Esophagus squamous epithelium (tissue), 5 donors: ENCODE measurements around the gene RCAN2. TPM values are rescaled to one million over a fixed set of nuclear protein-coding genes. Genes with fewer than 3 reads are reported as not detected.

Source experiments
- DNase-seq: peaks from one replicate; lab custom pipeline; 2025; lab: John Stamatoyannopoulos, UW
- H3K27ac ChIP-seq, 4 donors: fragments of 200-600 bp; sonication (generic); one replicate each; pipeline ENCODE4 v1.5.1; 2016 to 2019; ENCODE audit warnings: mild to moderate bottlenecking in 1 of 4
- H3K27me3 ChIP-seq, 4 donors: fragments of 200-600 bp; sonication (generic); 1 replicate in 3 of 4; 2 replicates in 1 of 4; pipeline versions ENCODE4 v1.5.1 to v1.6.0; 2017 to 2021; ENCODE audit warnings: antibody characterized with exemption in 1 of 4
- H3K36me3 ChIP-seq, 3 donors: fragments of 200-600 bp; sonication (generic); one replicate each; pipeline ENCODE4 v1.5.1; 2016 to 2019
- H3K4me1 ChIP-seq, 3 donors: fragments of 200-600 bp; sonication (generic); one replicate each; pipeline ENCODE4 v1.5.1; 2017 to 2019
- H3K4me3 ChIP-seq, 4 donors: fragments of 200-600 bp; sonication (generic); 1 replicate in 3 of 4; 2 replicates in 1 of 4; pipeline ENCODE4 v1.5.1; 2016 to 2019; ENCODE audit warnings: mild to moderate bottlenecking in 2 of 4, moderate library complexity in 1 of 4
- H3K9me3 ChIP-seq, 3 donors: fragments of 200-600 bp; sonication (generic); one replicate each; pipeline ENCODE4 v1.5.1; 2016 to 2019
- CTCF ChIP-seq, 6 experiments: fragments of 450-650 bp in 4 of 6; fragments of 200-600 bp in 2 of 6; sonication (generic) in 2 of 6; IDR thresholded peaks; one replicate each; pipeline ENCODE4 v1.5.1; 2016 to 2019; ENCODE audit warnings: antibody characterized with exemption in 6 of 6, mild to moderate bottlenecking in 4 of 6, moderate library complexity in 4 of 6
- POLR2A ChIP-seq, 4 donors: fragments of 450-650 bp; IDR thresholded peaks; one replicate each; pipeline ENCODE4 v1.6.1; 2017; ENCODE audit warnings: antibody characterized with exemption in 4 of 4, mild to moderate bottlenecking in 4 of 4, moderate library complexity in 3 of 4
- WGBS, 2 donors: methylation state at CpG; one replicate each; pipeline ENCODE4 v1.1.5; 2018; 5-methylcytosine and 5-hydroxymethylcytosine counted together
- intact Hi-C: fragments of 100-400 bp; cut with DNase I; formaldehyde crosslinking; loops from one replicate; pipeline ENCODE4 v1.15.0; 2022
- total RNA-seq, 4 donors: library from RNA; depleted of rRNA; stranded (reverse); fragments of >200 nt; gene quantifications; one replicate each; pipeline ENCODE4 v1.1.0, GENCODE V29; 2016
- donor health status: DM: yes; HTN: yes; CAD: no.

The RCAN2 gene
- total RNA-seq, 4 donors from 2014 or later: 1.4 to 12.4 (median 4.0) TPM

GRCh38 chr6:46306431-46306830 lies 184.8 kb downstream of the RCAN2 start:
- WGBS, 2 donors: 65 to 69% methylated on average over 2 of the region's 2 CpGs
- no peak for TF ChIP-seq POLR2A (IDR thresholded peaks at IDR 0.05)
- no peak for TF ChIP-seq CTCF (IDR thresholded peaks at IDR 0.05)
- no peak for DNase-seq
- Histone ChIP-seq H3K27me3 (no peaks in the 10 kb centered on the region), H3K9me3 (no peaks in the 10 kb centered on the region), H3K4me3 (no peak overlapping the region), H3K4me1 (no peaks in the 10 kb centered on the region), H3K36me3 (no peaks in the 10 kb centered on the region), H3K27ac (no peak overlapping the region)
- intact Hi-C loops: no loop called here

- H3K4me1 ChIP-seq: no peaks in the 10 kb centered on the region
- 69 to 92% methylated on average over 3 of the region's 3 CpGs for WGBS, 2 donors
- H3K27me3 ChIP-seq: no peaks in the 10 kb centered on the region
- DNase-seq: no peak
- no peak overlapping the region for H3K27ac ChIP-seq
- no peaks in the 10 kb centered on the region for H3K9me3 ChIP-seq
- H3K36me3 ChIP-seq: no peaks in the 10 kb centered on the region
- intact Hi-C loops: no loop called here
- TF ChIP-seq POLR2A (IDR thresholded peaks at IDR 0.05) (no peak), CTCF (IDR thresholded peaks at IDR 0.05) (no peak)
- H3K4me3 ChIP-seq: no peak overlapping the region
These were observed 185.4 kb downstream of the RCAN2 start for GRCh38 chr6:46305833-46306232.

- TF ChIP-seq POLR2A (IDR thresholded peaks at IDR 0.05) (no peak), CTCF (IDR thresholded peaks at IDR 0.05) (no peak)
- H3K36me3 ChIP-seq: no peaks in the 10 kb centered on the region
- H3K4me3 ChIP-seq: no peak overlapping the region
- no peaks in the 10 kb centered on the region for H3K4me1 ChIP-seq
- intact Hi-C loops: no loop called here
- H3K9me3 ChIP-seq: no peaks in the 10 kb centered on the region
- H3K27ac ChIP-seq: no peak overlapping the region
- no peaks in the 10 kb centered on the region for H3K27me3 ChIP-seq
- 53 to 63% methylated on average over 2 of the region's 2 CpGs for WGBS, 2 donors
- no peak for DNase-seq
These were observed 186.0 kb downstream of the RCAN2 start for GRCh38 chr6:46305236-46305635.

- Histone ChIP-seq H3K36me3 (no peaks in the 10 kb centered on the region), H3K9me3 (no peaks in the 10 kb centered on the region), H3K4me3 (no peak overlapping the region), H3K27ac (no peak overlapping the region), H3K4me1 (no peaks in the 10 kb centered on the region), H3K27me3 (no peaks in the 10 kb centered on the region)
- WGBS, 2 donors: 100% methylated on average over 1 of the region's 1 CpG; no CpG with 5 or more reads in 1 of the 2 donors
- intact Hi-C loops: no loop called here
- no peak for DNase-seq
- TF ChIP-seq POLR2A (IDR thresholded peaks at IDR 0.05) (no peak), CTCF (IDR thresholded peaks at IDR 0.05) (no peak)
These were observed 188.4 kb downstream of the RCAN2 start for GRCh38 chr6:46302816-46303215.

GRCh38 chr6:46302176-46302575 lies 189.1 kb downstream of the RCAN2 start:
- Histone ChIP-seq H3K4me3 (no peak overlapping the region), H3K36me3 (no peaks in the 10 kb centered on the region), H3K4me1 (no peaks in the 10 kb centered on the region), H3K27me3 (no peaks in the 10 kb centered on the region), H3K9me3 (no peaks in the 10 kb centered on the region), H3K27ac (no peak overlapping the region)
- intact Hi-C loops: no loop called here
- no peak for DNase-seq
- TF ChIP-seq CTCF (IDR thresholded peaks at IDR 0.05) (no peak), POLR2A (IDR thresholded peaks at IDR 0.05) (no peak)
- WGBS, 2 donors: 80 to 83% methylated on average over 3 of the region's 3 CpGs
